Mesothelial cell of epicardium (in vitro differentiated cells): Measurements from ENCODE around the gene RAPGEF1. TPM values are rescaled to one million over a fixed set of nuclear protein-coding genes. Genes with fewer than 3 reads are reported as not detected.
A peak's percentile ranks its signal among the peaks of the same experiment; 100 is the strongest.
"Not testable (repeated sequence)": the region's sequence is repeated elsewhere in the genome, so short reads cannot be mapped to it uniquely, and the experiment has no call there.

Source experiments
- DNase-seq, 2 experiments: peaks; one replicate each; pipeline ENCODE4 v3.0.0; 2021; ENCODE audit warnings: low spot score in 2 of 2; ENCODE audit not compliant: unreplicated experiment in 2 of 2
- H3K27ac Mint-ChIP-seq: 2 replicates; pipeline ENCODE4 v1.8.0; 2021; ENCODE audit warnings: mixed read lengths
- H3K27me3 Mint-ChIP-seq: 2 replicates; pipeline ENCODE4 v1.8.0; 2021; ENCODE audit warnings: low read depth, mixed read lengths
- H3K36me3 Mint-ChIP-seq: 2 replicates; pipeline ENCODE4 v1.8.0; 2021; ENCODE audit warnings: mixed read lengths
- H3K4me1 Mint-ChIP-seq: 2 replicates; pipeline ENCODE4 v1.8.0; 2021; ENCODE audit warnings: mixed read lengths
- H3K4me3 Mint-ChIP-seq: 2 replicates; pipeline ENCODE4 v1.8.0; 2021; ENCODE audit warnings: mild to moderate bottlenecking, moderate library complexity, mixed read lengths
- H3K9me3 Mint-ChIP-seq: 2 replicates; pipeline ENCODE4 v1.8.0; 2021; ENCODE audit warnings: mixed read lengths
- CTCF ChIP-seq: fragments of 200-600 bp; sonication (generic); IDR thresholded peaks from one replicate; pipeline ENCODE4 v1.5.0; 2021; ENCODE audit warnings: antibody characterized with exemption; ENCODE audit not compliant: unreplicated experiment
- total RNA-seq: library from RNA; stranded (reverse); gene quantifications from 3 replicates; pipeline ENCODE4 v1.2.1, GENCODE V29; 2021

Gene RAPGEF1
- total RNA-seq, 1 donor from 2014 or later: 50.4 TPM

GRCh38 chr9:131713016-131713415 is 26.9 kb downstream of the RAPGEF1 start:
- no peak for DNase-seq
- Mint-ChIP-seq H3K27me3 (no peaks in the 10 kb centered on the region), H3K36me3 (peaks cover 2% of the 10 kb centered on the region), H3K9me3 (no peaks in the 10 kb centered on the region), H3K4me3 (no peak overlapping the region), H3K4me1 (peaks cover 20% of the 10 kb centered on the region), H3K27ac (no peak overlapping the region)
- TF ChIP-seq CTCF: no peak

- H3K27ac Mint-ChIP-seq: no peak overlapping the region
Measured at GRCh38 chr9:131712151-131712716, 27.6 kb downstream of the RAPGEF1 start.

GRCh38 chr9:131709771-131710431 is 30.0 kb downstream of the RAPGEF1 start:
- peak overlapping the region; percentile 59 for H3K27ac Mint-ChIP-seq
- no peak overlapping the region for H3K4me3 Mint-ChIP-seq
- TF ChIP-seq CTCF: no peak
- no peaks in the 10 kb centered on the region for H3K9me3 Mint-ChIP-seq
- peaks cover 25% of the 10 kb centered on the region for H3K4me1 Mint-ChIP-seq
- peaks cover 2% of the 10 kb centered on the region for H3K36me3 Mint-ChIP-seq
- DNase-seq: no peak
- no peaks in the 10 kb centered on the region for H3K27me3 Mint-ChIP-seq

More at GRCh38 chr9:131712151-131712716, 27.6 kb downstream of the RAPGEF1 start:
- no peak for DNase-seq
- Mint-ChIP-seq H3K9me3 (no peaks in the 10 kb centered on the region), H3K4me3 (no peak overlapping the region), H3K27me3 (no peaks in the 10 kb centered on the region), H3K4me1 (peaks cover 25% of the 10 kb centered on the region), H3K36me3 (peaks cover 2% of the 10 kb centered on the region)
- no peak for TF ChIP-seq CTCF

GRCh38 chr9:131709010-131709770 is 30.7 kb downstream of the RAPGEF1 start:
- H3K4me3 Mint-ChIP-seq, H3K36me3 Mint-ChIP-seq, DNase-seq, H3K9me3 Mint-ChIP-seq, H3K27me3 Mint-ChIP-seq: not testable (repeated sequence)
- H3K27ac Mint-ChIP-seq: peak overlapping the region; percentile 47
- H3K4me1 Mint-ChIP-seq: peaks cover 29% of the 10 kb centered on the region

- Mint-ChIP-seq H3K27ac (no peak overlapping the region), H3K9me3 (no peaks in the 10 kb centered on the region), H3K4me1 (peaks cover 32% of the 10 kb centered on the region)
Measured at GRCh38 chr9:131708226-131709002, 31.5 kb downstream of the RAPGEF1 start.

More at GRCh38 chr9:131708226-131709002, 31.5 kb downstream of the RAPGEF1 start:
- DNase-seq: no peak
- Mint-ChIP-seq H3K4me3 (no peak overlapping the region), H3K27me3 (no peaks in the 10 kb centered on the region), H3K36me3 (no peaks in the 10 kb centered on the region)
- TF ChIP-seq CTCF: no peak
